Endothelial cell of umbilical vein (primary cell): ENCODE measurements around the gene CHST14. TPM values are rescaled to one million over a fixed set of nuclear protein-coding genes. Genes with fewer than 3 reads are reported as not detected.

ENCODE experiments used
- BruUV-seq: library from RNA; stranded (reverse); fragments of 400-500 nt; replicated peaks from 2 replicates; lab custom pipeline; 2021; lab: Mats Ljungman, UMichigan
- CTCF ChIA-PET: fragments of 300-600, 350-600 bp; sonication (Branson Sonifier 250); formaldehyde crosslinking; loops from one replicate; lab custom pipeline; 2021; ENCODE audit warnings: antibody characterized with exemption, inconsistent platforms; lab: Charles Lee
- POLR2A ChIA-PET: fragments of 300-600, 350-600 bp; sonication (Branson Sonifier 250); formaldehyde crosslinking; loops from one replicate; lab custom pipeline; 2021; ENCODE audit warnings: antibody characterized with exemption, inconsistent platforms; lab: Charles Lee
- DNase-seq: peaks from one replicate; pipeline ENCODE4 v3.0.0-alpha.2; 2011; ENCODE audit warnings: low read depth, low spot score
- FAIRE-seq: peaks from 2 replicates; lab custom pipeline; 2011; peaks lifted over from hg19 to GRCh38; lab: Jason Lieb, UNC
- H2AFZ ChIP-seq: 2 replicates; pipeline ENCODE4 v1.6.0; 2012; ENCODE audit warnings: low read depth, low read length, control low read depth, inconsistent platforms
- H3K27ac ChIP-seq: 2 replicates; pipeline ENCODE4 v1.5.1; 2011; ENCODE audit warnings: low read depth, mild to moderate bottlenecking, control low read depth, low read length, moderate library complexity; ENCODE audit not compliant: insufficient read depth
- H3K27me3 ChIP-seq, 2 experiments: 2 replicates each; pipeline versions ENCODE4 v1.6.0 to v1.6.1; 2011; ENCODE audit warnings: low read length in 2 of 2, mixed read lengths in 1 of 2; ENCODE audit not compliant: control insufficient read depth in 2 of 2, insufficient read depth in 2 of 2
- H3K36me3 ChIP-seq, 2 experiments: 2 replicates in 1 of 2; 3 replicates in 1 of 2; pipeline ENCODE4 v1.5.1; 2011; ENCODE audit warnings: low read length in 2 of 2, mild to moderate bottlenecking in 1 of 2, moderate library complexity in 1 of 2; ENCODE audit not compliant: control insufficient read depth in 2 of 2, insufficient read depth in 2 of 2; ENCODE audit errors: extremely low read depth in 1 of 2
- H3K4me1 ChIP-seq: 3 replicates; pipeline ENCODE4 v1.5.1; 2011; ENCODE audit warnings: mild to moderate bottlenecking, low read length; ENCODE audit not compliant: control insufficient read depth, insufficient read depth; ENCODE audit errors: extremely low read depth
- H3K4me2 ChIP-seq: 2 replicates; pipeline ENCODE4 v1.6.1; 2011; ENCODE audit warnings: low read length, control low read depth, mixed read lengths; ENCODE audit not compliant: insufficient read depth
- H3K4me3 ChIP-seq, 3 experiments: fragments of 200-600 bp in 1 of 3; sonication (generic), shearing (Covaris generic) in 1 of 3; replicated peaks in 1 of 3; 2 replicates each; pipeline ENCODE4 v1.5.1; 2011 to 2016; ENCODE audit warnings: control low read depth in 3 of 3, low read length in 3 of 3, mild to moderate bottlenecking in 2 of 3, inconsistent platforms in 1 of 3, low read depth in 1 of 3, moderate library complexity in 1 of 3; ENCODE audit not compliant: insufficient read depth in 1 of 3
- H3K79me2 ChIP-seq: 2 replicates; pipeline ENCODE4 v1.6.0; 2012; ENCODE audit warnings: low read length, inconsistent platforms; ENCODE audit not compliant: control insufficient read depth, insufficient read depth
- H3K9ac ChIP-seq: replicated peaks from 2 replicates; pipeline ENCODE3; 2011; ENCODE audit warnings: low read length, control low read depth; ENCODE audit not compliant: insufficient read depth; ENCODE audit errors: extremely low read depth
- H3K9me1 ChIP-seq: replicated peaks from 3 replicates; pipeline ENCODE4 v1.6.0; 2011; ENCODE audit warnings: mild to moderate bottlenecking, low read length; ENCODE audit not compliant: control insufficient read depth, insufficient read depth; ENCODE audit errors: extremely low read depth
- H3K9me3 ChIP-seq: replicated peaks from 2 replicates; pipeline ENCODE4 v1.5.1; 2012; ENCODE audit warnings: low read length, inconsistent platforms; ENCODE audit not compliant: control insufficient read depth, insufficient read depth
- H4K20me1 ChIP-seq: replicated peaks from 2 replicates; pipeline ENCODE3; 2011; ENCODE audit warnings: mild to moderate bottlenecking, low read length; ENCODE audit not compliant: control insufficient read depth, insufficient read depth; ENCODE audit errors: extremely low read depth
- CTCF ChIP-seq, 2 donors: IDR thresholded peaks; 1 replicate in 1 of 2; 2 replicates in 1 of 2; pipeline ENCODE4 v1.5.1; 2011; ENCODE audit warnings: low read length in 2 of 2, mild to moderate bottlenecking in 2 of 2, moderate library complexity in 2 of 2, control low read depth in 1 of 2, inconsistent platforms in 1 of 2, low read depth in 1 of 2; ENCODE audit not compliant: insufficient read depth in 1 of 2; ENCODE audit errors: extremely low read depth in 1 of 2
- EZH2 ChIP-seq: IDR thresholded peaks from 2 replicates; pipeline ENCODE4 v1.6.1; 2012; ENCODE audit warnings: borderline replicate concordance, low read depth, mild to moderate bottlenecking, moderate library complexity, low read length, inconsistent platforms; ENCODE audit not compliant: severe bottlenecking
- FOS ChIP-seq: IDR thresholded peaks from 2 replicates; pipeline ENCODE4 v1.6.1; 2011; ENCODE audit warnings: mild to moderate bottlenecking, low read length, moderate library complexity, borderline replicate concordance; ENCODE audit not compliant: insufficient read depth
- GATA2 ChIP-seq: IDR thresholded peaks from 2 replicates; pipeline ENCODE4 v1.7.0; 2011; ENCODE audit warnings: low read depth, mild to moderate bottlenecking, moderate library complexity, mixed read lengths, low read length; ENCODE audit not compliant: insufficient read length, insufficient read depth
- JUN ChIP-seq: IDR thresholded peaks from 2 replicates; pipeline ENCODE4 v1.6.1; 2011; ENCODE audit warnings: borderline replicate concordance, low read depth; ENCODE audit not compliant: insufficient read length, insufficient read depth
- MAX ChIP-seq: IDR thresholded peaks from 2 replicates; pipeline ENCODE4 v1.6.1; 2011; ENCODE audit not compliant: insufficient read depth, insufficient read length
- MYC ChIP-seq: IDR thresholded peaks from one replicate; pipeline ENCODE4 v1.6.1; 2011; ENCODE audit warnings: mild to moderate bottlenecking, low read depth, low read length
- POLR2A ChIP-seq: IDR thresholded peaks from 2 replicates; pipeline ENCODE4 v1.6.1; 2012; ENCODE audit warnings: low read depth, mild to moderate bottlenecking, control low read depth, low read length
- POLR2AphosphoS5 ChIP-seq: IDR thresholded peaks from 2 replicates; pipeline ENCODE4 v1.6.1; 2012; ENCODE audit warnings: low read depth, mild to moderate bottlenecking, control low read depth, low read length, moderate library complexity; ENCODE audit not compliant: insufficient read depth
- dilution Hi-C: fragments of 300-500 bp; cut with MboI; formaldehyde crosslinking; loops from one replicate; pipeline ENCODE4 v1.15.0; 2019; ENCODE audit warnings: low sequenced_read_pairs; ENCODE audit not compliant: extremely low pct_ligation_motif_present
- intact Hi-C: fragments of 100-400 bp; cut with micrococcal nuclease; formaldehyde crosslinking; loops from one replicate; pipeline ENCODE4 v1.10.0; 2022
- polyA plus RNA-seq, 4 experiments: library from polyadenylated mRNA; depleted of rRNA in 3 of 4; stranded (reverse) in 3 of 4; unstranded in 1 of 4; fragments of >200 nt; gene quantifications; 2 replicates each; pipeline versions ENCODE4 v1.2.1 to v1.2.3, GENCODE V29; 2011 to 2012; ENCODE audit warnings: missing spikeins in 1 of 4
- total RNA-seq: library from RNA; stranded (reverse); gene quantifications from 2 replicates; pipeline ENCODE4 v1.2.3, GENCODE V29; 2021

The CHST14 gene
- total and polyA plus RNA-seq, 2 donors (not counting 3 experiments of a cell fraction or from before 2014, with no cell fraction given) = 35.1 to 49.2 TPM

- ChIA-PET CTCF (interaction anchor here (0.8 to 1.8 kb wide), 3 partner anchors 11 to 24 kb away, joined by 3 to 5 read pairs (median 3); no protein-coding TSS in a partner anchor), POLR2A (no interaction called here)
- TF ChIP-seq POLR2A (no peak), EZH2 (no peak), JUN (no peak), GATA2 (no peak), MAX (no peak), MYC (no peak), FOS (no peak), POLR2AphosphoS5 (no peak)
- DNase-seq = no peak
- no TSS peak for BruUV-seq
- H3K4me3 ChIP-seq = no peak overlapping the region
- intact Hi-C loops (no loop called here), dilution Hi-C loops (no loop called here)
- no peaks in the 10 kb centered on the region for H3K36me3 ChIP-seq
- no peak overlapping the region for H3K9ac ChIP-seq
- peaks cover 3% of the 10 kb centered on the region for H3K4me1 ChIP-seq
- no peaks in the 10 kb centered on the region for H3K9me1 ChIP-seq
- no peak overlapping the region for H3K27ac ChIP-seq
- H4K20me1 ChIP-seq = no peaks in the 10 kb centered on the region
- no peak for FAIRE-seq
- H2AFZ ChIP-seq = no peak overlapping the region
- H3K4me2 ChIP-seq = no peak overlapping the region
- H3K9me3 ChIP-seq = no peaks in the 10 kb centered on the region
- H3K79me2 ChIP-seq = no peaks in the 10 kb centered on the region
- H3K27me3 ChIP-seq = peaks cover 9 to 16% of the 10 kb centered on the region in 2 experiments
Measured at GRCh38 chr15:40495516-40495915, 24.7 kb downstream of the CHST14 start.

DNA sequence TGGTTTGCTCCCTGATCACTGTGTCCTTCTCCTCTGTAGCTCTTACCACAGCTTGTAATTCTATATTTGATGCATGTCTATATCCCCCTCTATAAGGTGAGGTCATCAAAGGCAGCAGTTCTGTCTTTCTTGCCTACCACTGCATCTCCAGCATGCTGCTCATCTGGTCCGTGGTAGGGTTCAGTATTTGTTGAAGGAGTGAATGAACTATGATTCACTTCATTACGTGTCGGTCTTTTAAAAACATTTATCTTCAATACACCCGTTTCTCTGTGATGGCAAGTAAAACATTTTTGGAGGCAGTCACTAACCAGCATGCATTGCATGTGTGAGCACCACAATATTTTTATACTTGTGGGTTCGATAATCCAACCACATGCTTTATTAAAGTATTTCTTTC, 27.6 kb downstream of the CHST14 start:
- dilution Hi-C loops = no loop called here
- CTCF ChIA-PET = interaction anchor here (0.7 to 1.3 kb wide), 2 partner anchors 10 to 21 kb away, joined by 3 to 4 read pairs; no protein-coding TSS in a partner anchor

More for the DNA sequence above, 27.6 kb downstream of the CHST14 start:
- TF ChIP-seq POLR2A (no peak), POLR2AphosphoS5 (no peak), JUN (no peak), CTCF (IDR thresholded peaks at IDR 0.05; ENCODE audit: extremely low read depth in 1 of 2, insufficient read depth in 1 of 2, low read depth in 1 of 2, low read length in 2 of 2) (no peak), MAX (no peak), FOS (no peak), EZH2 (no peak), GATA2 (no peak), MYC (no peak)
- Histone ChIP-seq H3K4me1 (peaks cover 10% of the 10 kb centered on the region), H4K20me1 (no peaks in the 10 kb centered on the region), H2AFZ (no peak overlapping the region), H3K27me3 (peaks cover 4 to 11% of the 10 kb centered on the region in 2 experiments), H3K9ac (no peak overlapping the region), H3K9me3 (no peaks in the 10 kb centered on the region), H3K36me3 (no peaks in the 10 kb centered on the region), H3K27ac (no peak overlapping the region), H3K4me2 (no peak overlapping the region), H3K79me2 (no peaks in the 10 kb centered on the region), H3K9me1 (no peaks in the 10 kb centered on the region), H3K4me3 (no peak overlapping the region)
- no TSS peak for BruUV-seq
- DNase-seq = no peak
- intact Hi-C loops = no loop called here
- POLR2A ChIA-PET = no interaction called here
- no peak for FAIRE-seq
